Sigmoid colon (tissue), 7 donors: ENCODE data around the gene CNOT1. TPM values are rescaled to one million over a fixed set of nuclear protein-coding genes. Genes with fewer than 3 reads are reported as not detected.
"Not testable (repeated sequence)": the region's sequence is repeated elsewhere in the genome, so short reads cannot be mapped to it uniquely, and the experiment has no call there.

ENCODE experiments used
- DNase-seq: peaks from one replicate; pipeline ENCODE4 v3.0.0-alpha.2; 2019
- H3K27ac ChIP-seq, 4 donors: fragments of 200-600 bp; sonication (generic); one replicate each; pipeline ENCODE4 v1.5.1; 2016 to 2019; ENCODE audit warnings: mild to moderate bottlenecking in 1 of 4
- H3K27me3 ChIP-seq, 3 donors: fragments of 200-600 bp; sonication (generic); one replicate each; pipeline ENCODE4 v1.5.1; 2019; ENCODE audit warnings: mild to moderate bottlenecking in 1 of 3
- H3K36me3 ChIP-seq, 4 donors: fragments of 200-600 bp; sonication (generic); one replicate each; pipeline ENCODE4 v1.5.1; 2016 to 2019
- H3K4me1 ChIP-seq, 4 donors: fragments of 200-600 bp; sonication (generic); one replicate each; pipeline ENCODE4 v1.5.1; 2017 to 2019
- H3K4me3 ChIP-seq, 4 donors: fragments of 200-600 bp; sonication (generic); one replicate each; pipeline ENCODE4 v1.5.1; 2017 to 2019; ENCODE audit warnings: mild to moderate bottlenecking in 2 of 4, moderate library complexity in 1 of 4
- H3K9me3 ChIP-seq, 4 donors: fragments of 200-600 bp in 3 of 4; sonication (generic) in 3 of 4; one replicate each; pipeline versions ENCODE4 v1.5.1 to v1.6.1; 2013 to 2019
- EP300 ChIP-seq, 4 donors: sonication (generic); formaldehyde crosslinking; IDR thresholded peaks; one replicate each; pipeline ENCODE4 v1.6.1; 2017; ENCODE audit warnings: antibody characterized with exemption in 4 of 4
- POLR2A ChIP-seq, 2 donors: fragments of 450-650 bp; IDR thresholded peaks; one replicate each; pipeline ENCODE4 v1.6.1; 2016; ENCODE audit warnings: antibody characterized with exemption in 2 of 2, mild to moderate bottlenecking in 2 of 2, moderate library complexity in 2 of 2
- POLR2AphosphoS5 ChIP-seq, 4 donors: sonication (generic); formaldehyde crosslinking; IDR thresholded peaks; one replicate each; pipeline ENCODE4 v1.6.1; 2017; ENCODE audit warnings: antibody characterized with exemption in 4 of 4
- WGBS, 2 donors: extraction: QIAGEN DNeasy Blood & Tissue Kit; methylation state at CpG; one replicate each; pipeline ENCODE4 v1.1.7; 2013; 5-methylcytosine and 5-hydroxymethylcytosine counted together
- intact Hi-C: fragments of 100-400 bp; cut with DNase I; formaldehyde crosslinking; loops from one replicate; pipeline ENCODE4 v1.15.1; 2023
- polyA plus RNA-seq, 3 donors: library from polyadenylated mRNA; stranded (reverse); fragments of 200-250 nt; gene quantifications; one replicate each; pipeline ENCODE4 v1.2.3, GENCODE V29; 2013
- total RNA-seq, 4 donors: library from RNA; depleted of rRNA; stranded (reverse); fragments of >200 nt; gene quantifications; one replicate each; pipeline ENCODE4 v1.1.0, GENCODE V29; 2016
- TF ChIP-seq, protein P1 (sequence below), 4 experiments: fragments of 450-650 bp in 3 of 4; fragments of 200-600 bp in 1 of 4; IDR thresholded peaks; one replicate each; pipeline ENCODE4 v1.5.1; 2016 to 2019; ENCODE audit warnings: antibody characterized with exemption in 4 of 4, mild to moderate bottlenecking in 3 of 4, moderate library complexity in 2 of 4
- donor health status: healthy with polysubstance abuse.
- donor health status: Bipolar disorder and iron deficiency.
- donor health status: healthy.

Gene CNOT1
- total and polyA plus RNA-seq, 7 donors, result 61.3 to 112 (median 79.6) TPM

GRCh38 chr16:58615280-58615679, 14.3 kb downstream of the CNOT1 start:
- intact Hi-C loops, result no loop called here
- TF ChIP-seq, protein P1, sequence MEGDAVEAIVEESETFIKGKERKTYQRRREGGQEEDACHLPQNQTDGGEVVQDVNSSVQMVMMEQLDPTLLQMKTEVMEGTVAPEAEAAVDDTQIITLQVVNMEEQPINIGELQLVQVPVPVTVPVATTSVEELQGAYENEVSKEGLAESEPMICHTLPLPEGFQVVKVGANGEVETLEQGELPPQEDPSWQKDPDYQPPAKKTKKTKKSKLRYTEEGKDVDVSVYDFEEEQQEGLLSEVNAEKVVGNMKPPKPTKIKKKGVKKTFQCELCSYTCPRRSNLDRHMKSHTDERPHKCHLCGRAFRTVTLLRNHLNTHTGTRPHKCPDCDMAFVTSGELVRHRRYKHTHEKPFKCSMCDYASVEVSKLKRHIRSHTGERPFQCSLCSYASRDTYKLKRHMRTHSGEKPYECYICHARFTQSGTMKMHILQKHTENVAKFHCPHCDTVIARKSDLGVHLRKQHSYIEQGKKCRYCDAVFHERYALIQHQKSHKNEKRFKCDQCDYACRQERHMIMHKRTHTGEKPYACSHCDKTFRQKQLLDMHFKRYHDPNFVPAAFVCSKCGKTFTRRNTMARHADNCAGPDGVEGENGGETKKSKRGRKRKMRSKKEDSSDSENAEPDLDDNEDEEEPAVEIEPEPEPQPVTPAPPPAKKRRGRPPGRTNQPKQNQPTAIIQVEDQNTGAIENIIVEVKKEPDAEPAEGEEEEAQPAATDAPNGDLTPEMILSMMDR (IDR thresholded peaks at IDR 0.05), result no peak
- TF ChIP-seq POLR2AphosphoS5 (IDR thresholded peaks at IDR 0.05) (no peak), POLR2A (IDR thresholded peaks at IDR 0.05) (no peak), EP300 (IDR thresholded peaks at IDR 0.05) (no peak)
- H3K4me3 ChIP-seq, result no peak overlapping the region

DNA sequence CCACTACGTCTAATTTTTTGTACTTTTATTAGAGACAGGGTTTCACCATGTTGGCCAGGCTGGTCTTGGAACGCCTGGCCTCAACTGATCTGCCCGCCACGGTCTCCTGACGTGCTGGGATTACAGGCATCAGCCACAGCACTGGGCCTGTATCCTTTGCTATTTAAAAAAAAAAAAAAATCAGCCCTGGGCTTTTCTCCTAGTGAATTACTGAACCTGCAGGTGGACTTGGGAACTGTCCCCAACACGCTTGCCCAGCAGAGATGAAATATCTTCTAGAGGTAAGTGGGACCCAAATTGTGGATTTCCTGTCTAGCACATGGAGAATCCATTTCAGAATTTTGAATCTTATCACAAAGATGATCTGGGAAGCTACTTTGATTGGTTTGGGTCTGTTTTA, 14.8 kb downstream of the CNOT1 start:
- WGBS, 2 donors, result 91 to 93% methylated on average over 6 of the region's 6 CpGs
- intact Hi-C loops, result no loop called here
- Histone ChIP-seq H3K4me3 (no peak overlapping the region), H3K36me3 (peaks cover 0 to 30% (median 3%) of the 10 kb centered on the region in 4 donors), H3K27ac (no peak overlapping the region), H3K4me1 (no peaks in the 10 kb centered on the region), H3K27me3 (no peaks in the 10 kb centered on the region), H3K9me3 (no peaks in the 10 kb centered on the region)
- DNase-seq, result no peak
- TF ChIP-seq, protein P1 (IDR thresholded peaks at IDR 0.05), result no peak
- no peak for TF ChIP-seq EP300 (IDR thresholded peaks at IDR 0.05)
- no peak for TF ChIP-seq POLR2AphosphoS5 (IDR thresholded peaks at IDR 0.05)
- no peak for TF ChIP-seq POLR2A (IDR thresholded peaks at IDR 0.05)

More at GRCh38 chr16:58615280-58615679, 14.3 kb downstream of the CNOT1 start:
- peaks cover 0 to 34% (median 3%) of the 10 kb centered on the region in 4 donors for H3K36me3 ChIP-seq
- H3K9me3 ChIP-seq, result no peaks in the 10 kb centered on the region
- H3K27me3 ChIP-seq, result no peaks in the 10 kb centered on the region
- 64 to 88% methylated on average over 3 of the region's 3 CpGs for WGBS, 2 donors
- DNase-seq, result no peak
- H3K4me1 ChIP-seq, result no peaks in the 10 kb centered on the region
- no peak overlapping the region for H3K27ac ChIP-seq

DNA sequence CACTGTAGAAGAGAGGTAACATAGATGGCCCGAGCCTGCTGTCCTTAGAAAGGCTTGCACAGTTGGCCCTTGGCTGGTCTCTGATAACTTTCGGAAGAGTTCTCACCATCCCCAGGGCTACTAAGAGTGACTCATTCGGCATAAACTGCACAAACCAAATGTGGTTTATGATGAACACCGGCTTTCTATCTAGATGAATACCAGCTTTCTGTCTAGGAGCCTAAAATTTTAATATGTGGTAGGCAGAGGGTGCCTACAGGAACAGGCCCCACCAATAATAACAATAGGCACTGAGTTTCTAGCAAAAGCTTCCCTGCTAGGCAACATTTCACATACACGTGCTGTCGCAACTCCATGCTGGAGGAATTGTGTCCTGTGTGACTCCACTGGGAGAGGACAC, 15.4 kb downstream of the CNOT1 start:
- TF ChIP-seq, protein P1 (IDR thresholded peaks at IDR 0.05), result no peak
- TF ChIP-seq POLR2AphosphoS5 (IDR thresholded peaks at IDR 0.05) (no peak), POLR2A (IDR thresholded peaks at IDR 0.05) (no peak), EP300 (IDR thresholded peaks at IDR 0.05) (no peak)
- no peak overlapping the region for H3K27ac ChIP-seq
- H3K9me3 ChIP-seq, result no peaks in the 10 kb centered on the region
- H3K4me1 ChIP-seq, result no peaks in the 10 kb centered on the region
- intact Hi-C loops, result no loop called here
- no peak for DNase-seq
- no peak overlapping the region for H3K4me3 ChIP-seq
- H3K36me3 ChIP-seq, result peaks cover 0 to 29% (median 3%) of the 10 kb centered on the region in 4 donors
- no peaks in the 10 kb centered on the region for H3K27me3 ChIP-seq
- 87 to 90% methylated on average over 6 of the region's 6 CpGs for WGBS, 2 donors

DNA sequence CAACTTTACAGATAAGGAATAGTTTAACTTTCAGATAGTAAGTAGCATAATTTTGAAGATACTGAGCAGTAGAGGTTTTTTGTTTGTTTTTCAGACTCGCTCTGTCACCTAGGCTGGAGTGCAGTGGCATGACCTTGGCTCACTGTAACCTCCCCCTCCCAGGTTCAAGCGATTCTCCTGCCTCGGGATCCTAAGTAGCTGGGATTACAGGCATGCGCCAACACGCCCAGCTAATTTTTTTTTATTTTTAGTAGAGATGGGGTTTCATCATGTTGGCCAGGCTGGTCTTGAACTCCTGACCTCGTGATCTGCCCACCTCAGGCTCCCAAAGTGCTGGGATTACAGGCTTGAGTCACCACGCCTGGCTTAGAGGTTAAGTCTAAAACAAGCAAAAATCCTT, 16.7 kb downstream of the CNOT1 start:
- H3K27me3 ChIP-seq, H3K4me1 ChIP-seq, H3K9me3 ChIP-seq, DNase-seq, intact Hi-C loops, H3K27ac ChIP-seq, H3K4me3 ChIP-seq: not testable (repeated sequence)
- H3K36me3 ChIP-seq, result peaks cover 0 to 17% (median 1%) of the 10 kb centered on the region in 4 donors
- 82 to 88% methylated on average over 7 of the region's 7 CpGs for WGBS, 2 donors

DNA sequence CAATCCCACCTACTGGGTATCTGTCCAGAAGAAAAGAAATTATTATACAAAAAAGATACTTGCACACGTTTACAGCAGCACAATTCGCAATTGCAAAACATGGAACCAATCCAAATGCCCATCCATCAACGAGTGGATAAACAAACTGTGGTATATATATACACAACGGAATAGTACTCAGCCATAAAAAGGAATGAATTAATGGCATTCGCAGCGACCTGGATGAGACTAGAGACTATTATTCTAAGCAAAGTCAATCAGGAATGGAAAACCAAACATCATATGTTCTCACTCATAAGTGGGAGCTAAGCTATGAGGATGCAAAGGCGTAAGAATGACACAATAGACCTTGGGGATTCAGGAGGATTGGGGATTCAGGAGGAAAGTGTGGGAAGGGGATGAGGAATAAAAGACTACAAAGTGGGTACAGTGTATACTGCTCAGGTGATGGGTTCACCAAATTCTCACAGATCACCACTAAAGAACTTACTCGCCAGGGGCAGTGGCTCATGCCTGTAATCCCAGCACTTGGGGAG, 21.0 kb downstream of the CNOT1 start:
- DNase-seq, result no peak
- TF ChIP-seq EP300 (IDR thresholded peaks at IDR 0.05), result no peak
- TF ChIP-seq, protein P1 (IDR thresholded peaks at IDR 0.05), result no peak
- TF ChIP-seq POLR2AphosphoS5 (IDR thresholded peaks at IDR 0.05), result no peak
- no peak for TF ChIP-seq POLR2A (IDR thresholded peaks at IDR 0.05)
- WGBS, 2 donors, result 82 to 87% methylated on average over 8 of the region's 8 CpGs
- H3K4me1 ChIP-seq, result peaks cover 0 to 1% (median 0%) of the 10 kb centered on the region in 4 donors
- intact Hi-C loops, result no loop called here
- H3K36me3 ChIP-seq, result peaks cover 0 to 9% (median 2%) of the 10 kb centered on the region in 4 donors
- no peak overlapping the region for H3K4me3 ChIP-seq
- H3K27ac ChIP-seq, result no peak overlapping the region
- H3K9me3 ChIP-seq, result no peaks in the 10 kb centered on the region
- no peaks in the 10 kb centered on the region for H3K27me3 ChIP-seq
